Loucy (cell line): ENCODE data around the gene EPHA2.
"Not testable (repeated sequence)": the region's sequence is repeated elsewhere in the genome, so short reads cannot be mapped to it uniquely, and the experiment has no call there.

Experiments used
- H2AFZ ChIP-seq: fragments of 200-600 bp; sonication (generic); 2 replicates; pipeline ENCODE4 v1.6.0; 2016; ENCODE audit warnings: antibody characterized with exemption, mild to moderate bottlenecking, low read length, moderate library complexity
- H3F3A ChIP-seq: fragments of 200-600 bp; 2 replicates; pipeline ENCODE4 v1.6.0; 2016; ENCODE audit warnings: antibody characterized with exemption, low read depth, mild to moderate bottlenecking
- H3K27me3 ChIP-seq: fragments of 200-600 bp; sonication (generic); 2 replicates; pipeline ENCODE4 v1.6.1; 2014; ENCODE audit warnings: low read length, mild to moderate bottlenecking; ENCODE audit not compliant: insufficient read depth, poor library complexity, severe bottlenecking
- H3K36me3 ChIP-seq: fragments of 200-600 bp; sonication (generic); 2 replicates; pipeline ENCODE4 v1.6.1; 2016; ENCODE audit warnings: low read length; ENCODE audit not compliant: insufficient read depth
- H3K4me1 ChIP-seq: fragments of 200-600 bp; sonication (generic); 2 replicates; pipeline ENCODE4 v1.5.1; 2014; ENCODE audit warnings: low read length, mild to moderate bottlenecking; ENCODE audit not compliant: insufficient read depth, poor library complexity, severe bottlenecking
- H3K4me2 ChIP-seq: fragments of 200-600 bp; sonication (generic); 2 replicates; pipeline ENCODE4 v1.6.0; 2014; ENCODE audit warnings: antibody characterized with exemption, low read length, low read depth, mild to moderate bottlenecking; ENCODE audit not compliant: poor library complexity, severe bottlenecking
- H3K4me3 ChIP-seq: fragments of 200-600 bp; sonication (generic); 2 replicates; pipeline ENCODE4 v1.5.1; 2014; ENCODE audit warnings: low read length, mild to moderate bottlenecking, mixed read lengths; ENCODE audit not compliant: poor library complexity, severe bottlenecking
- H3K79me2 ChIP-seq: fragments of 200-600 bp; sonication (generic); 2 replicates; pipeline ENCODE4 v1.6.1; 2014; ENCODE audit warnings: low read length; ENCODE audit not compliant: insufficient read depth
- H3K9ac ChIP-seq: fragments of 200-600 bp; sonication (generic); 2 replicates; pipeline ENCODE4 v1.6.0; 2014; ENCODE audit warnings: mild to moderate bottlenecking, low read depth, low read length, moderate library complexity; ENCODE audit not compliant: poor library complexity, severe bottlenecking
- H3K9me2 ChIP-seq: fragments of 200-600 bp; sonication (generic); replicated peaks from 2 replicates; pipeline ENCODE4 v1.6.1; 2016; ENCODE audit warnings: low read depth, low read length, mixed read lengths
- H3K9me3 ChIP-seq: fragments of 200-600 bp; sonication (generic); 2 replicates; pipeline ENCODE4 v1.6.1; 2014; ENCODE audit warnings: mild to moderate bottlenecking, antibody characterized with exemption, low read length, low read depth; ENCODE audit not compliant: insufficient read depth
- H4K20me1 ChIP-seq: fragments of 200-600 bp; sonication (generic); 2 replicates; pipeline ENCODE4 v1.6.0; 2014; ENCODE audit warnings: antibody characterized with exemption, low read length, mild to moderate bottlenecking; ENCODE audit not compliant: insufficient read depth, poor library complexity, severe bottlenecking
- CTCF ChIP-seq: fragments of 200-600 bp; sonication (generic); conservative IDR thresholded peaks from 2 replicates; pipeline ENCODE4 v1.5.1; 2014; ENCODE audit warnings: mild to moderate bottlenecking, antibody characterized with exemption, low read length
- EZH2phosphoT487 ChIP-seq: fragments of 200-600 bp; IDR thresholded peaks from 2 replicates; pipeline ENCODE4 v1.6.1; 2018; ENCODE audit warnings: antibody characterized with exemption, mild to moderate bottlenecking, moderate library complexity, borderline replicate concordance

The EPHA2 gene

DNA sequence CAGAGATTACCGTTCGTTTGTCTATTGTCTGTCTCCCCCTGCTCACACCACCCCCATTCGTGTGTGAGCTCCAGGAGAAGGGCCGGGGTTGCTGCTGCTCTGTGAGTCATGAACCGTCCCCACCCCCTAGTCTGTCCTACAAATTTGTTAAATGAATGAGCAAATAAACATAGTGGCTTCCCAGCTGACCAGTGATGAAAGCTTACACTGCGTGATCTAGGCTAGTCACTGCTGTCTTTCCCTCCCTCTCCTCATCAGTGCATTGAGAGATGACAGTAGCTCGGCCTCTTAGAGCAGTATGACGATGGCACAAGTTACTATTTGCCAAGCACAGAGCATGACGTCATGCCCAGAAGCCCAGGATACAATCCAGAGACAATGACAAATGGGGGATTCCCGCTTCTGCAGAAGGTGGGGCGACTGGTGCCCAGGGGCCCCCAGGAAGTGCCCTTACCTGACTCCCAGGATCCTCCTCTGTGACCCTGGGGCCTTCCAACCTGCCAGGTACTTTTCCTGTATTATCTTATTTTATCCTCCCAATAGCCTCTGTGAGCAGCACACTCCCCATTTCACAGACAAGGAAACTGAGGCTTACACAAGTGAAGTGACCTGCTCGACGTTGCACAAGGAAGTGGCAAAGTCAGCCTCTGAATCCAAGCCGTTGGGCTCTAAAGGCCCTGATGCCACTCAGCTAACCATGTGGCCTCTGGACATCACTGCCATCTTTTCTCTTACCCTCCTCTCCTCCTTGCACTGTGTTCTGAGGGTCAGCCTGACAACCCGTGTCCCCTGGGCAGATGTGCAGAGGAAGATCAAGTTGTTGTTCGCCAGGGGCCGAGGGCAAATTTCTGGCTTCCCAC lies 8.6 kb upstream of the EPHA2 start:
- Histone ChIP-seq H3K4me1 (peaks cover 18% of the 10 kb centered on the region), H3K79me2 (no peaks in the 10 kb centered on the region), H2AFZ (no peak overlapping the region), H3K4me2 (no peak overlapping the region), H3K9ac (no peak overlapping the region), H3K4me3 (no peak overlapping the region), H3K27me3 (no peaks in the 10 kb centered on the region), H3K36me3 (no peaks in the 10 kb centered on the region), H3K9me2 (no peaks in the 10 kb centered on the region), H3F3A (no peaks in the 10 kb centered on the region), H4K20me1 (no peaks in the 10 kb centered on the region), H3K9me3 (no peaks in the 10 kb centered on the region)
- TF ChIP-seq CTCF (no peak), EZH2phosphoT487 (no peak)

GRCh38 chr1:16163608-16164212 lies 7.8 kb upstream of the EPHA2 start:
- H3K79me2 ChIP-seq, H3K27me3 ChIP-seq, H2AFZ ChIP-seq, H3K9me2 ChIP-seq, H3K9me3 ChIP-seq, H4K20me1 ChIP-seq, H3K9ac ChIP-seq, H3K4me2 ChIP-seq, H3K4me3 ChIP-seq, H3K36me3 ChIP-seq, H3F3A ChIP-seq: not testable (repeated sequence)
- H3K4me1 ChIP-seq = peaks cover 18% of the 10 kb centered on the region

DNA sequence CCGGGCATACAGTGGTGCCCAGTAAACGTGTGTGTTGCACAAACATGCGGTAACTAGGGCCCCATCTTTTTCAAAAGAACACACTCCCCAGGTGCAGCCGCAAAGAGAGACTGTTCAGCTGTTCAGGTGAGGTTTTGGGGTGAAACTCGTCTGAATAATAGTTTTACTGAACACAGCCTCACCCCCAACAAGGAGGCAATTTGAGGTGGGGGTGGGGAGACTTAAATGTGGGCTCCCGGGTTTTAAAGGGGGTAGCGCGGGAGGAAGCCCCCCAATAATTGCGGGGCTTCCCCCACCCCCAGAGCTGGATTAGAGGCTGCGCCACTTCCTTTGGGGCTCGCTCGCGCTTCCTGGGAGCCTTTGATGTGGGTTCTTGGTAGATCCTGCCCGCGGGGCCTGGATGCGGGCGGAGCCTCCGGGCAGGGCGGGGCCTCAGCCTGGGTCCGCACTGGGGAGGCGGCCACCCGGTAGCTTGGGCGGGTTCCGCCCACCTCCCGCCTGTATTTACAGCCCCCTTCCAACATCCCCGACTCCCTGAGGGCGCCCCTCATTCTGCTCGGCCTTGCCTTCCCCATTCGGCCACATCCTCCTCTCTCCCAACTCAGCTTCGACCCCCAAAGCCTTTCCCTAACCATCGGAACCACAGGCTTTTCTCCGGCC lies 6.4 kb upstream of the EPHA2 start:
- no peaks in the 10 kb centered on the region for H3K27me3 ChIP-seq
- H2AFZ ChIP-seq = peak overlapping the region; percentile 69; the same call in 1 of the 2 replicates
- peak overlapping the region; percentile 43 for H3K4me3 ChIP-seq
- H3K4me2 ChIP-seq = peak overlapping the region; percentile 56
- H3K4me1 ChIP-seq = peaks cover 24% of the 10 kb centered on the region
- TF ChIP-seq EZH2phosphoT487 (no peak), CTCF (no peak)
- no peaks in the 10 kb centered on the region for H4K20me1 ChIP-seq
- H3K79me2 ChIP-seq = no peaks in the 10 kb centered on the region
- H3F3A ChIP-seq = no peaks in the 10 kb centered on the region
- no peaks in the 10 kb centered on the region for H3K36me3 ChIP-seq
- H3K9ac ChIP-seq = no peak overlapping the region
- no peaks in the 10 kb centered on the region for H3K9me3 ChIP-seq
- H3K9me2 ChIP-seq = no peaks in the 10 kb centered on the region
